A549 (cell line): ENCODE data around the gene YRDC.

Experiments
- TF ChIP-seq, protein P1 (sequence below): IDR thresholded peaks from 2 replicates; pipeline ENCODE4 v1.6.1; 2012
- TF ChIP-seq, protein P2 (sequence below): fragments of 450-650 bp; IDR thresholded peaks from 2 replicates; pipeline ENCODE4 v1.6.1; 2014; ENCODE audit warnings: antibody characterized with exemption

DNA sequence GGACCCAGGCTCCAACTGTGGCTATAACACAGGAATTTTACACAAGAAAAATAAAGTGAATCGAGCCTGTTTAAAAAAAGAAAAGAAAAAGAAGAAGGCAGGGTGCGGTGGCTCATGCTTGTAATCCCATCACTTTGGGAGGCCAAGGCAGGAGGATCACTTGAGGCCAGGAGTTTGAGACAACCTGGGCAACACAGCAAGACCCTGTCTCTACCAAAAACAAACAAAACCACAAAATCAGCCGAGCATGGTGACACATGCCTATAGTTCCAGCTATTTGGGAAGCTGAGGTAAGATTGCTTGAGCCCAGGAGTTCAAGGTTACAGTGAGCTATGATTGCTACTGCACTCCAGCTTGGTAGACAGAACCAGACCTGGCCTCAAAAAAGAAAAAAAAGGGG lies 33.6 kb upstream of the YRDC start:
- TF ChIP-seq, protein P1, sequence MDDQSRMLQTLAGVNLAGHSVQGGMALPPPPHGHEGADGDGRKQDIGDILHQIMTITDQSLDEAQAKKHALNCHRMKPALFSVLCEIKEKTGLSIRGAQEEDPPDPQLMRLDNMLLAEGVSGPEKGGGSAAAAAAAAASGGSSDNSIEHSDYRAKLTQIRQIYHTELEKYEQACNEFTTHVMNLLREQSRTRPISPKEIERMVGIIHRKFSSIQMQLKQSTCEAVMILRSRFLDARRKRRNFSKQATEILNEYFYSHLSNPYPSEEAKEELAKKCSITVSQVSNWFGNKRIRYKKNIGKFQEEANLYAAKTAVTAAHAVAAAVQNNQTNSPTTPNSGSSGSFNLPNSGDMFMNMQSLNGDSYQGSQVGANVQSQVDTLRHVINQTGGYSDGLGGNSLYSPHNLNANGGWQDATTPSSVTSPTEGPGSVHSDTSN = no peak
- TF ChIP-seq, protein P2, sequence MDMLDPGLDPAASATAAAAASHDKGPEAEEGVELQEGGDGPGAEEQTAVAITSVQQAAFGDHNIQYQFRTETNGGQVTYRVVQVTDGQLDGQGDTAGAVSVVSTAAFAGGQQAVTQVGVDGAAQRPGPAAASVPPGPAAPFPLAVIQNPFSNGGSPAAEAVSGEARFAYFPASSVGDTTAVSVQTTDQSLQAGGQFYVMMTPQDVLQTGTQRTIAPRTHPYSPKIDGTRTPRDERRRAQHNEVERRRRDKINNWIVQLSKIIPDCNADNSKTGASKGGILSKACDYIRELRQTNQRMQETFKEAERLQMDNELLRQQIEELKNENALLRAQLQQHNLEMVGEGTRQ = no peak
